ENCODE data around the gene FIGNL1. TPM values are rescaled to one million over a fixed set of nuclear protein-coding genes. Genes with fewer than 3 reads are reported as not detected.

Gene FIGNL1
- total and polyA plus RNA-seq, 12 donors, result 4.0 to 14.7 (median 7.8) TPM

DNA sequence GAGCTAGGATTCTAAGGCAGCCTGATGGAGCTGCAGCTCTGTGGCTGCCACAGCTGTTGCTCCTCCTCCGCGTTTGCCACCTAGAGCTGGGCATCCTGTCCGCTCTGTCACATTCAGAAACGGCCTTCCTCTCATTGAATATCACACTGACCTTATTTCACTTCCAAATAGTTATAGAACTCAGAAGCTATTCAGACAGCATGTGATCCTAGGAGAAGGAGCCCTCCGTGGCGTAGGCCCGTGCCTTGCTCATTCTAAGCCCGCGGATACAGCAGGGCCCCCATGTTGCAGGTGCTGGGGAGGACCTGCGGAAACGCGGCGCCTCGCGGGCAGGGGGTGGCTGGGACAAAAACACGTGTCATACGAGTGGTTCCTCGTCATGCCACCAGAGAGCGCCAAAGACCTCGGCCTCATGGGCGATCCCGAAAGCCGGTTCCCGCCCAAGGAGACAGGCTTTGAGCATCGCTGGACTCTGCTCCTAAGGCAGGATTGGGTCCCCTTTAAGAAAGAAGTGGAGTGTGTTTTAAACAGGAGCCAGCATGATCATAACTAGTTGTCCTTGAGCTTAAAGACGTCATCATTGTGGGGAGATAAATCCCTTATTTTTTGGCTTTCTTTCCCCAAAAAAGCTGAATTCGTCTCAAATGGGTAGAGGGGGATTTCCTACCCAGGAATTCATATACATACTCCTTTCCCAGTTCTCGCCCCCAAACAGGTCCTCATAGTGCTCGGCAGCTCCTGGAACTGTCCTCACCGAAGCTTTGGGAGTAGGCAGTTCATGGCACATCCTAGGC lies 17.9 kb upstream of the FIGNL1 start:
- TF ChIP-seq POLR2A (IDR thresholded peaks at IDR 0.05) (no peak), CTCF (IDR thresholded peaks at IDR 0.05) (peak; percentile 86 to 94 (median 89))
- Histone ChIP-seq H3K27ac (peak overlapping the region in 1 of 5 donors; percentile 57), H3K4me3 (peak overlapping the region in 1 of 4 donors; percentile 4), H3K4me1 (replicated peaks in 1 of 2) (peaks cover 3 to 9% of the 10 kb centered on the region in 2 donors), H3K36me3 (replicated peaks in 1 of 2) (no peaks in the 10 kb centered on the region), H3K9me3 (replicated peaks in 1 of 3) (no peaks in the 10 kb centered on the region), H3K27me3 (no peaks in the 10 kb centered on the region)
- 7 to 25% (median 9%) methylated on average over 16 to 30 of the region's 30 CpGs for WGBS, 4 donors
- peak; percentile 68 to 95 (median 87) for DNase-seq
- intact Hi-C loops (cut with DNase I), result loop anchor here in 1 of 2 donors (2.0 to 10.0 kb wide), 4 partner anchors 164 to 693 kb away; no protein-coding TSS in a partner anchor

- no peaks in the 10 kb centered on the region for H3K9me3 ChIP-seq (replicated peaks in 1 of 3)
- no peak overlapping the region for H3K4me3 ChIP-seq
- intact Hi-C loops (cut with DNase I), result loop anchor here in 1 of 2 donors (2.0 to 10.0 kb wide), 4 partner anchors 165 to 694 kb away; no protein-coding TSS in a partner anchor
- no peaks in the 10 kb centered on the region for H3K36me3 ChIP-seq (replicated peaks in 1 of 2)
- no peaks in the 10 kb centered on the region for H3K27me3 ChIP-seq
- 91 to 98% (median 94%) methylated on average over 10 to 11 of the region's 11 CpGs for WGBS, 4 donors
- DNase-seq, result no peak
- peaks cover 3 to 9% of the 10 kb centered on the region in 2 donors for H3K4me1 ChIP-seq (replicated peaks in 1 of 2)
- peak overlapping the region in 1 of 5 donors; percentile 57 for H3K27ac ChIP-seq
- no peak for TF ChIP-seq POLR2A (IDR thresholded peaks at IDR 0.05)
- no peak for TF ChIP-seq CTCF (IDR thresholded peaks at IDR 0.05)
Measured at GRCh38 chr7:50466815-50467585, 16.9 kb upstream of the FIGNL1 start.

DNA sequence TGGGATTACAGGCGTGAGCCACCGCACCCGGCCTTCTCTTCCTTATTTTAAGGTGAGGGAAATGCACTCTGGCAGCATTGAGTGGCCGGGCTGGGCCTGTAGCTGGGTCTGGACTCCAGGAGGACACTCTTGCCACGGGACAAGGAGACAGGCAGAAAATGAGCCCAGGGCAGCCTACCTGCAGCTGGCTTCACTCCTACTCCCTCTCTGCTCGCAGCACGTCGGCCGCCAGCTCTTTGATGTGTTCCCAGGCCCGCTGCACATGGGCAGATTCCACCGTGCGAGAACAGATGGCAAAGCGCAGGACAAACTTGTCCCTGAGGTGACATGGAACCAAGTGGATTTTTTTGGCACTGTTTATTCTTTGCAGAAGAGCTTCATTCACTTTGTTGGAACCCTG lies 12.9 kb upstream of the FIGNL1 start:
- Histone ChIP-seq H3K4me1 (replicated peaks in 1 of 2) (peaks cover 3 to 4% of the 10 kb centered on the region in 2 donors), H3K36me3 (replicated peaks in 1 of 2) (no peaks in the 10 kb centered on the region), H3K9me3 (replicated peaks in 1 of 3) (no peaks in the 10 kb centered on the region), H3K27me3 (no peaks in the 10 kb centered on the region), H3K27ac (no peak overlapping the region), H3K4me3 (no peak overlapping the region)
- intact Hi-C loops (cut with DNase I), result loop anchor here in 1 of 2 donors (5.0 to 10.0 kb wide), 2 partner anchors 612 to 684 kb away; no protein-coding TSS in a partner anchor
- DNase-seq, result no peak
- TF ChIP-seq POLR2A (IDR thresholded peaks at IDR 0.05) (no peak), CTCF (IDR thresholded peaks at IDR 0.05) (no peak)
- 91 to 95% (median 93%) methylated on average over 12 to 13 of the region's 13 CpGs for WGBS, 4 donors

- intact Hi-C loops (cut with DNase I), result loop anchor here in 1 of 2 donors (5.0 to 10.0 kb wide), 2 partner anchors 612 to 685 kb away; no protein-coding TSS in a partner anchor
- no peaks in the 10 kb centered on the region for H3K27me3 ChIP-seq
- H3K4me1 ChIP-seq (replicated peaks in 1 of 2), result no peaks in the 10 kb centered on the region
- H3K4me3 ChIP-seq, result no peak overlapping the region
- no peak for TF ChIP-seq CTCF (IDR thresholded peaks at IDR 0.05)
- no peak for TF ChIP-seq POLR2A (IDR thresholded peaks at IDR 0.05)
- DNase-seq, result no peak
- no peaks in the 10 kb centered on the region for H3K36me3 ChIP-seq (replicated peaks in 1 of 2)
- H3K9me3 ChIP-seq (replicated peaks in 1 of 3), result no peaks in the 10 kb centered on the region
- 60 to 67% (median 62%) methylated on average over 4 of the region's 4 CpGs for WGBS, 4 donors
- H3K27ac ChIP-seq, result no peak overlapping the region
Measured at GRCh38 chr7:50462361-50462760, 12.2 kb upstream of the FIGNL1 start.

Measured in adrenal gland (tissue), 12 donors.